ENCODE results near the gene HIPK2. TPM values are rescaled to one million over a fixed set of nuclear protein-coding genes. Genes with fewer than 3 reads are reported as not detected.

Gene HIPK2
- total and polyA plus RNA-seq, 2 of the 4 experiments (the other 2 are of a cell fraction) = 22.0 to 27.1 TPM

- Histone ChIP-seq H3K23ac (ENCODE audit: low read depth, low read length) (no peak overlapping the region), H2AFZ (replicated peaks; ENCODE audit: low read length, poor library complexity) (no peak overlapping the region), H3K4me3 (ENCODE audit: insufficient read depth, low read depth, low read length) (no peak overlapping the region), H4K8ac (ENCODE audit: low read depth in 2 of 2, low read length in 2 of 2) (no peak overlapping the region), H4K20me1 (ENCODE audit: insufficient read depth, low read length) (peaks cover 95% of the 10 kb centered on the region), H3K79me1 (ENCODE audit: low read depth in 1 of 2, low read length in 2 of 2) (peaks cover 71 to 96% of the 10 kb centered on the region in 2 experiments), H3K27ac (ENCODE audit: insufficient read depth, low read length) (no peak overlapping the region), H3K27me3 (ENCODE audit: control insufficient read depth, insufficient read depth, low read length) (no peaks in the 10 kb centered on the region), H3K18ac (ENCODE audit: low read depth, low read length) (no peak overlapping the region), H3K56ac (ENCODE audit: extremely low read depth, insufficient read depth, low read length) (no peak overlapping the region), H2AK9ac (replicated peaks; ENCODE audit: low read depth, low read length, poor library complexity) (peak overlapping the region; percentile 19), H3K36me3 (ENCODE audit: control insufficient read depth, insufficient read depth, low read length) (peaks cover 72% of the 10 kb centered on the region), H3K9me1 (ENCODE audit: insufficient read depth, low read length) (peaks cover 64% of the 10 kb centered on the region), H4K5ac (ENCODE audit: low read depth, low read length) (no peak overlapping the region), H2AK5ac (ENCODE audit: low read depth, low read length) (no peak overlapping the region), H4K91ac (ENCODE audit: insufficient read depth, low read depth, low read length) (no peak overlapping the region), H3K14ac (replicated peaks; ENCODE audit: low read depth, low read length) (no peak overlapping the region), H2BK20ac (ENCODE audit: low read depth, low read length) (no peak overlapping the region), H3K4me1 (ENCODE audit: control insufficient read depth, insufficient read depth, low read length) (peaks cover 24% of the 10 kb centered on the region), H2BK120ac (ENCODE audit: low read depth, low read length) (no peak overlapping the region), H2BK15ac (ENCODE audit: low read depth, low read length) (no peak overlapping the region), H3K9ac (ENCODE audit: low read depth, low read length) (no peak overlapping the region), H3K4ac (ENCODE audit: low read depth, low read length) (no peak overlapping the region), H3K4me2 (ENCODE audit: low read depth, low read length) (no peak overlapping the region), H2BK5ac (ENCODE audit: low read depth, low read length, poor library complexity, severe bottlenecking) (no peak overlapping the region), H3K9me3 (ENCODE audit: control insufficient read depth, insufficient read depth, low read length) (no peaks in the 10 kb centered on the region)
- CTCF ChIA-PET = interaction anchor here (1.0 kb wide), 1 partner anchor 55 kb away, joined by 3 read pairs; no protein-coding TSS in a partner anchor
- TF ChIP-seq NFE2L2 (IDR thresholded peaks at IDR 0.05; ENCODE audit: low read depth, low read length) (no peak), CTCF (conservative IDR thresholded peaks at IDR 0.05; ENCODE audit: low read depth, low read length) (no peak), ELK1 (IDR thresholded peaks at IDR 0.05; ENCODE audit: borderline replicate concordance, low read depth, low read length) (no peak), SMC3 (IDR thresholded peaks at IDR 0.05; ENCODE audit: low read depth, low read length) (no peak), FOS (IDR thresholded peaks at IDR 0.05; ENCODE audit: low read depth, low read length) (no peak), MXI1 (IDR thresholded peaks at IDR 0.05; ENCODE audit: borderline replicate concordance, low read depth, low read length) (no peak), MAZ (IDR thresholded peaks at IDR 0.05; ENCODE audit: borderline replicate concordance, low read depth, low read length) (no peak), USF2 (IDR thresholded peaks at IDR 0.05; ENCODE audit: low read depth, low read length) (no peak), RFX5 (IDR thresholded peaks at IDR 0.05; ENCODE audit: low read depth, low read length) (no peak), BHLHE40 (IDR thresholded peaks at IDR 0.05; ENCODE audit: low read depth, low read length) (no peak), RCOR1 (IDR thresholded peaks at IDR 0.05; ENCODE audit: insufficient replicate concordance, low read length) (no peak), CHD1 (IDR thresholded peaks at IDR 0.05; ENCODE audit: low read depth, low read length) (no peak), MAFK (IDR thresholded peaks at IDR 0.05; ENCODE audit: low read depth, low read length) (no peak), POLR2A (IDR thresholded peaks at IDR 0.05; ENCODE audit: low read depth, low read length) (no peak), RAD21 (IDR thresholded peaks at IDR 0.05; ENCODE audit: low read length) (no peak), CEBPB (IDR thresholded peaks at IDR 0.05; ENCODE audit: low read depth, low read length) (no peak)
- no peak for DNase-seq
- no TSS peak for BruUV-seq (replicated peaks)
- intact Hi-C loops (cut with micrococcal nuclease) = no loop called here
- in situ Hi-C loops (cut with MboI; ENCODE audit: low sequenced_read_pairs) = no loop called here
- peak; percentile 24 for ATAC-seq (ENCODE audit: low read depth)
- POLR2A ChIA-PET (ENCODE audit: unreplicated experiment) = no interaction called here
- dilution Hi-C loops (cut with HindIII; ENCODE audit: low sequenced_read_pairs, unreplicated experiment) = no loop called here
- WGBS, 2 experiments (ENCODE audit: extremely low coverage in 2 of 2, insufficient read length in 1 of 2) = 70% methylated on average over 2 of the region's 8 CpGs; no CpG with 5 or more reads in 1 of the 2 experiments
These were observed 75.5 kb downstream of the HIPK2 start for GRCh38 chr7:139702313-139702731.

Measured in IMR-90 (cell line).